Prostate gland (tissue), 2 donors: ENCODE measurements around the gene MLF1.

Experiments
- CTCF ChIP-seq, 4 experiments: fragments of 200-600 bp in 2 of 4; fragments of 450-650 bp in 2 of 4; sonication (generic) in 2 of 4; IDR thresholded peaks; 1 replicate in 3 of 4; 2 replicates in 1 of 4; pipeline ENCODE4 v1.5.1; 2016 to 2019; ENCODE audit warnings: antibody characterized with exemption in 4 of 4, mild to moderate bottlenecking in 2 of 4, moderate library complexity in 2 of 4
- POLR2A ChIP-seq: fragments of 450-650 bp; IDR thresholded peaks from one replicate; pipeline ENCODE4 v1.6.1; 2016; ENCODE audit warnings: antibody characterized with exemption, mild to moderate bottlenecking
- POLR2AphosphoS5 ChIP-seq: sonication (generic); formaldehyde crosslinking; IDR thresholded peaks from one replicate; pipeline ENCODE4 v1.6.1; 2017; ENCODE audit warnings: antibody characterized with exemption

GRCh38 chr3:158535918-158536317, 35.1 kb upstream of the MLF1 start:
- TF ChIP-seq POLR2A = no peak
- TF ChIP-seq CTCF (IDR thresholded peaks at IDR 0.05) = no peak
- no peak for TF ChIP-seq POLR2AphosphoS5
